ENCODE measurements around the gene DDIT3. TPM values are rescaled to one million over a fixed set of nuclear protein-coding genes. Genes with fewer than 3 reads are reported as not detected.

The DDIT3 gene
- total RNA-seq, result 32.2 TPM
- long read RNA-seq, transcript DDIT3-201 (4 exons, 906 nt), result major isoform, 15 of 59 reads
- long read RNA-seq, transcript DDIT3-205 (3 exons, 951 nt), result major isoform, 15 of 59 reads
- long read RNA-seq, partial matches to known transcripts, result 5 of 59 reads
- long read RNA-seq, other reads (novel, unspliced or antisense), result 21 of 59 reads

- peak; percentile 100 for DNase-seq (ENCODE audit: low spot score)
These were observed at the start of gene DDIT3 for GRCh38 chr12:57520053-57520818. Gene DDIT3, minus strand, starts transcription at chr12:57520514. Its CDS starts 3,108 bp downstream, at chr12:57517406.

GRCh38 chr12:57569858-57570257 lies 49.5 kb upstream of the DDIT3 start:
- peak; percentile 82 for DNase-seq (ENCODE audit: low spot score)

- peak; percentile 79 for DNase-seq (ENCODE audit: low spot score)
These were observed 48.5 kb upstream of the DDIT3 start for GRCh38 chr12:57568838-57569237.

- no peak for DNase-seq (ENCODE audit: low spot score)
These were observed 43.9 kb upstream of the DDIT3 start for GRCh38 chr12:57564178-57564740.

GRCh38 chr12:57563358-57563757 lies 43.0 kb upstream of the DDIT3 start:
- DNase-seq (ENCODE audit: low spot score), result no peak

- DNase-seq (ENCODE audit: low spot score), result peak; percentile 26
These were observed 40.8 kb upstream of the DDIT3 start for GRCh38 chr12:57561117-57561516.

- DNase-seq (ENCODE audit: low spot score), result no peak
These were observed 40.2 kb upstream of the DDIT3 start for GRCh38 chr12:57560516-57560915.

- DNase-seq (ENCODE audit: low spot score), result no peak
These were observed 38.5 kb upstream of the DDIT3 start for GRCh38 chr12:57558864-57559263.

- DNase-seq (ENCODE audit: low spot score), result no peak
These were observed 34.6 kb upstream of the DDIT3 start for GRCh38 chr12:57554897-57555296.

GRCh38 chr12:57554453-57554852 lies 34.1 kb upstream of the DDIT3 start:
- no peak for DNase-seq (ENCODE audit: low spot score)

- no peak for DNase-seq (ENCODE audit: low spot score)
These were observed 33.3 kb upstream of the DDIT3 start for GRCh38 chr12:57553343-57554202.

- no peak for DNase-seq (ENCODE audit: low spot score)
These were observed 32.6 kb upstream of the DDIT3 start for GRCh38 chr12:57552835-57553313.

- DNase-seq (ENCODE audit: low spot score), result no peak
These were observed 32.0 kb upstream of the DDIT3 start for GRCh38 chr12:57552306-57552651.

GRCh38 chr12:57551637-57552305 lies 31.5 kb upstream of the DDIT3 start:
- no peak for DNase-seq (ENCODE audit: low spot score)

GRCh38 chr12:57550641-57551549 lies 30.6 kb upstream of the DDIT3 start:
- no peak for DNase-seq (ENCODE audit: low spot score)

- no peak for DNase-seq (ENCODE audit: low spot score)
These were observed 29.8 kb upstream of the DDIT3 start, which contains the start of gene KIF5A for GRCh38 chr12:57549909-57550640. Gene KIF5A, plus strand, starts transcription at chr12:57550044. Its CDS starts 228 bp downstream, at chr12:57550272.

GRCh38 chr12:57549203-57549908 lies 29.0 kb upstream of the DDIT3 start:
- no peak for DNase-seq (ENCODE audit: low spot score)

- DNase-seq (ENCODE audit: low spot score), result no peak
These were observed 28.2 kb upstream of the DDIT3 start for GRCh38 chr12:57548488-57548887.

- DNase-seq (ENCODE audit: low spot score), result no peak
These were observed 27.6 kb upstream of the DDIT3 start for GRCh38 chr12:57548013-57548315.
